Epithelial cell of proximal tubule (primary cell): ENCODE results near the gene CRAT. TPM values are rescaled to one million over a fixed set of nuclear protein-coding genes. Genes with fewer than 3 reads are reported as not detected.
A peak's percentile ranks its signal among the peaks of the same experiment; 100 is the strongest.
"Not testable (repeated sequence)": the region's sequence is repeated elsewhere in the genome, so short reads cannot be mapped to it uniquely, and the experiment has no call there.

Source experiments
- DNase-seq: peaks from one replicate; pipeline ENCODE4 v3.0.0-alpha.2; 2011; ENCODE audit warnings: low read depth
- H3K4me3 ChIP-seq: 2 replicates; pipeline ENCODE4 v1.5.1; 2011; ENCODE audit warnings: low read depth, mild to moderate bottlenecking, low read length
- CTCF ChIP-seq: conservative IDR thresholded peaks from 2 replicates; pipeline ENCODE4 v1.5.1; 2012; ENCODE audit warnings: low read depth, mild to moderate bottlenecking, low read length
- total RNA-seq: library from RNA; depleted of rRNA; stranded (reverse); fragments of >200 nt; gene quantifications from 2 replicates; pipeline ENCODE4 v1.2.3, GENCODE V29; 2015

Gene CRAT
- total RNA-seq, 1 donor from 2014 or later: 27.5 TPM

GRCh38 chr9:129137292-129138143 is 26.9 kb upstream of the CRAT start:
- DNase-seq: no peak
- H3K4me3 ChIP-seq: no peak overlapping the region
- TF ChIP-seq CTCF: no peak

GRCh38 chr9:129136446-129137035 is 25.9 kb upstream of the CRAT start:
- no peak overlapping the region for H3K4me3 ChIP-seq
- DNase-seq: no peak
- no peak for TF ChIP-seq CTCF

- TF ChIP-seq CTCF: no peak
- no peak for DNase-seq
- no peak overlapping the region for H3K4me3 ChIP-seq
These were observed 24.9 kb upstream of the CRAT start for GRCh38 chr9:129135476-129135875.

- no peak for TF ChIP-seq CTCF
- DNase-seq: no peak
- H3K4me3 ChIP-seq: no peak overlapping the region
These were observed 22.5 kb upstream of the CRAT start for GRCh38 chr9:129133082-129133481.

- DNase-seq: no peak
- TF ChIP-seq CTCF: peak; percentile 99
These were observed 20.9 kb upstream of the CRAT start for GRCh38 chr9:129131300-129132145.

GRCh38 chr9:129130791-129131190 is 20.2 kb upstream of the CRAT start:
- H3K4me3 ChIP-seq: no peak overlapping the region
- no peak for TF ChIP-seq CTCF
- no peak for DNase-seq

More at GRCh38 chr9:129131300-129132145, 20.9 kb upstream of the CRAT start:
- no peak overlapping the region for H3K4me3 ChIP-seq

- DNase-seq, H3K4me3 ChIP-seq: not testable (repeated sequence)
These were observed 19.7 kb upstream of the CRAT start for GRCh38 chr9:129130271-129130670.
